ENCODE data around the gene CAPN10. TPM values are rescaled to one million over a fixed set of nuclear protein-coding genes. Genes with fewer than 3 reads are reported as not detected.

The CAPN10 gene
- polyA plus RNA-seq, 1 donor (not counting 4 experiments of a cell fraction or from before 2014, with no cell fraction given) = 7.1 TPM

DNA sequence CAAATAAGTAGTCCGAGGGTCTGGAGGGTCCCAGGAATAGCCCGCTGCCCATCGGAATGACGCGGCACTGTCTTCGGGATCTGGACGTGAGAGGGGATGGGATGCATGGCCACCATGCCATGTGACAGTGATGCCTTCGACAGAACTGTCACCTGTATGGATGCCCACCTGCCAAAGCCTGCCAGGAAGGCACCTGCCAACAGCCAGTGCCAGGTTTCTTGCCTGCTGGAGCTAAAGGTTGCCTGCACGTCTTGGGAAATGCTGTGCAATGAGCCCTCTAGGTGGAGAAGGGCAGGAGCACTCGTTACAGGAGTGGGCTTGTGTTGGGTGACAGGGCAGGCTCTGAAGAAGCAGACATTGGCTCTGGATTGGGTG, 59.3 kb downstream of the CAPN10 start:
- no peak for FAIRE-seq
- Histone ChIP-seq H3K4me2 (ENCODE audit: control insufficient read depth, extremely low read depth, insufficient read depth, low read depth, low read length) (no peak overlapping the region), H3K36me3 (ENCODE audit: control insufficient read depth in 2 of 2, extremely low read depth in 1 of 2, insufficient read depth in 2 of 2, low read length in 2 of 2) (no peaks in the 10 kb centered on the region), H3K9me3 (ENCODE audit: control insufficient read depth, low read depth, low read length) (no peaks in the 10 kb centered on the region), H3K4me1 (ENCODE audit: control insufficient read depth, extremely low read depth, insufficient read depth, low read length) (no peaks in the 10 kb centered on the region), H4K20me1 (ENCODE audit: control insufficient read depth, extremely low read depth, insufficient read depth, low read length) (no peaks in the 10 kb centered on the region), H3K9me1 (ENCODE audit: control insufficient read depth, extremely low read depth, insufficient read depth, low read length) (no peaks in the 10 kb centered on the region), H3K27ac (ENCODE audit: control insufficient read depth, insufficient read depth, low read length) (no peak overlapping the region), H2AFZ (ENCODE audit: control insufficient read depth, low read length) (no peak overlapping the region), H3K27me3 (ENCODE audit: control insufficient read depth, extremely low read depth, insufficient read depth, low read length) (peaks cover 45% of the 10 kb centered on the region), H3K4me3 (ENCODE audit: control insufficient read depth in 2 of 3, extremely low read depth in 1 of 3, insufficient read depth in 2 of 3, low read depth in 1 of 3, low read length in 3 of 3) (no peak overlapping the region), H3K9ac (ENCODE audit: control insufficient read depth, extremely low read depth, insufficient read depth, low read length) (no peak overlapping the region), H3K79me2 (ENCODE audit: control insufficient read depth, insufficient read depth, low read length) (no peaks in the 10 kb centered on the region)
- no peak for DNase-seq (ENCODE audit: low read depth, low spot score)
- TF ChIP-seq EZH2 (IDR thresholded peaks at IDR 0.05; ENCODE audit: low read length) = no peak
- TF ChIP-seq, protein P1, sequence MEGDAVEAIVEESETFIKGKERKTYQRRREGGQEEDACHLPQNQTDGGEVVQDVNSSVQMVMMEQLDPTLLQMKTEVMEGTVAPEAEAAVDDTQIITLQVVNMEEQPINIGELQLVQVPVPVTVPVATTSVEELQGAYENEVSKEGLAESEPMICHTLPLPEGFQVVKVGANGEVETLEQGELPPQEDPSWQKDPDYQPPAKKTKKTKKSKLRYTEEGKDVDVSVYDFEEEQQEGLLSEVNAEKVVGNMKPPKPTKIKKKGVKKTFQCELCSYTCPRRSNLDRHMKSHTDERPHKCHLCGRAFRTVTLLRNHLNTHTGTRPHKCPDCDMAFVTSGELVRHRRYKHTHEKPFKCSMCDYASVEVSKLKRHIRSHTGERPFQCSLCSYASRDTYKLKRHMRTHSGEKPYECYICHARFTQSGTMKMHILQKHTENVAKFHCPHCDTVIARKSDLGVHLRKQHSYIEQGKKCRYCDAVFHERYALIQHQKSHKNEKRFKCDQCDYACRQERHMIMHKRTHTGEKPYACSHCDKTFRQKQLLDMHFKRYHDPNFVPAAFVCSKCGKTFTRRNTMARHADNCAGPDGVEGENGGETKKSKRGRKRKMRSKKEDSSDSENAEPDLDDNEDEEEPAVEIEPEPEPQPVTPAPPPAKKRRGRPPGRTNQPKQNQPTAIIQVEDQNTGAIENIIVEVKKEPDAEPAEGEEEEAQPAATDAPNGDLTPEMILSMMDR (optimal IDR thresholded peaks at IDR 0.05 in 1 of 3, IDR thresholded peaks at IDR 0.05 in 1 of 3, conservative IDR thresholded peaks at IDR 0.05 in 1 of 3; ENCODE audit: extremely low read depth in 1 of 3, insufficient read depth in 2 of 3, low read length in 3 of 3) = no peak
- dilution Hi-C loops (cut with MboI; ENCODE audit: extremely low pct_ligation_motif_present, low sequenced_read_pairs) = no loop called here

DNA sequence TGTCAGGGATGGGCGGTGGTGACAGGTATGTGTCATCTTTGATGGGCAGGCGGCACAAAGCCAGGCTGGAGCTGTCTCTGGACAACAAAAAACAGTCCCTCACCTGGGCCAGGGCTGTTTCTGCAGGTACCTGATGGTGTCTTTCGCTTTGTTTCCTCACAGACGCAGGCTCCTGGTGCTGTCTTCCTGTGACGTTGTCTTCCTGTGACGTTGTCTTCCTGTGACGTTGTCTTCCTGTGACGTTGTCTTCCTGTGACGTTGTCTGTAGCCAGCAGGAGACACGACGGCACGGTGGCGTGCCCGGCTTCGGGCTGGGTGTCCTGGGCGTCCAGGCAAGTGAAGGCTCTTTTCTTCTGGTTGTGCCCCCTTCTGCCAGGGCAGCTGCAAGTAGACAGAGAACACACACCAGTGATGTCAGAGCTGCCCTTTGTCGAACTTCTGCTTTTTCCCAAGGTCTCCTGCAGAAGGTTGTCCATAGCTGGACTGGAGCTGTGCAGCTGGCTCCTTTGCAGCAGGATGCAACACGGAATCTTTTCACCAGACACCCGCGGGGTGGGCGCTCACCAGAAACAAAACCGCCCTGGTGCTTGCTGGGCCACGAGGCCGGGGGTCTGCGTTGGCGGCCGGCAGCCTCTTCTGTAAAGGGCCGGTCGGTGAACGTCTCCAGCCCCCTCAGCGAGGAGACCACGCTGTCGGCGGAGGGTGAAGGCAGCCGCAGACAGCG, 59.8 kb downstream of the CAPN10 start:
- Histone ChIP-seq H3K27ac (ENCODE audit: control insufficient read depth, insufficient read depth, low read length) (no peak overlapping the region), H3K4me1 (ENCODE audit: control insufficient read depth, extremely low read depth, insufficient read depth, low read length) (no peaks in the 10 kb centered on the region), H3K36me3 (ENCODE audit: control insufficient read depth in 2 of 2, extremely low read depth in 1 of 2, insufficient read depth in 2 of 2, low read length in 2 of 2) (no peaks in the 10 kb centered on the region), H3K9ac (ENCODE audit: control insufficient read depth, extremely low read depth, insufficient read depth, low read length) (no peak overlapping the region), H3K27me3 (ENCODE audit: control insufficient read depth, extremely low read depth, insufficient read depth, low read length) (peaks cover 46% of the 10 kb centered on the region), H3K4me3 (ENCODE audit: control insufficient read depth in 2 of 3, extremely low read depth in 1 of 3, insufficient read depth in 2 of 3, low read depth in 1 of 3, low read length in 3 of 3) (no peak overlapping the region), H3K9me1 (ENCODE audit: control insufficient read depth, extremely low read depth, insufficient read depth, low read length) (no peaks in the 10 kb centered on the region), H3K79me2 (ENCODE audit: control insufficient read depth, insufficient read depth, low read length) (no peaks in the 10 kb centered on the region), H3K4me2 (ENCODE audit: control insufficient read depth, extremely low read depth, insufficient read depth, low read depth, low read length) (no peak overlapping the region), H3K9me3 (ENCODE audit: control insufficient read depth, low read depth, low read length) (no peaks in the 10 kb centered on the region), H4K20me1 (ENCODE audit: control insufficient read depth, extremely low read depth, insufficient read depth, low read length) (no peaks in the 10 kb centered on the region), H2AFZ (ENCODE audit: control insufficient read depth, low read length) (no peak overlapping the region)
- DNase-seq (ENCODE audit: low read depth, low spot score) = no peak
- TF ChIP-seq EZH2 (IDR thresholded peaks at IDR 0.05; ENCODE audit: low read length) = no peak
- TF ChIP-seq, protein P1 (optimal IDR thresholded peaks at IDR 0.05 in 1 of 3, IDR thresholded peaks at IDR 0.05 in 1 of 3, conservative IDR thresholded peaks at IDR 0.05 in 1 of 3; ENCODE audit: extremely low read depth in 1 of 3, insufficient read depth in 2 of 3, low read length in 3 of 3) = no peak
- dilution Hi-C loops (cut with MboI; ENCODE audit: extremely low pct_ligation_motif_present, low sequenced_read_pairs) = no loop called here
- no peak for FAIRE-seq

Data from keratinocyte (primary cell).